ENCODE measurements around the gene DBF4B.

DBF4B gene, protein sequence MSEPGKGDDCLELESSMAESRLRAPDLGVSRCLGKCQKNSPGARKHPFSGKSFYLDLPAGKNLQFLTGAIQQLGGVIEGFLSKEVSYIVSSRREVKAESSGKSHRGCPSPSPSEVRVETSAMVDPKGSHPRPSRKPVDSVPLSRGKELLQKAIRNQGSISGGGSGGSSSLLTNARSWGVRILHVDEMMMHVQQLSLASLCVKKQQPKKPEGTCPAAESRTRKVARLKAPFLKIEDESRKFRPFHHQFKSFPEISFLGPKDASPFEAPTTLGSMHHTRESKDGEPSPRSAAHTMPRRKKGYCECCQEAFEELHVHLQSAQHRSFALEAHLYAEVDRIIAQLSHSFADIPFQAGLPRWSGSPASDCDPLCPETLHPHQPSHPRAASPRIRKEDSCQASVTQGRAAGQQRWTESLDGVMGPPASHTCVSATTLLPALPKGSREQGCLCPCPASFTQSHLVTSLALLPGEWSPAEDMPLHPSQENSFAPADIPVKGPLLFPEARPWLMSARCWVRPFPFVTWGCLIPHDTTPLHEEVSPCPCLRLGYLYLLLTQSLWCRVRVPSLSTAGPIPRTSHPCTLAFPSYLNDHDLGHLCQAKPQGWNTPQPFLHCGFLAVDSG

DNA sequence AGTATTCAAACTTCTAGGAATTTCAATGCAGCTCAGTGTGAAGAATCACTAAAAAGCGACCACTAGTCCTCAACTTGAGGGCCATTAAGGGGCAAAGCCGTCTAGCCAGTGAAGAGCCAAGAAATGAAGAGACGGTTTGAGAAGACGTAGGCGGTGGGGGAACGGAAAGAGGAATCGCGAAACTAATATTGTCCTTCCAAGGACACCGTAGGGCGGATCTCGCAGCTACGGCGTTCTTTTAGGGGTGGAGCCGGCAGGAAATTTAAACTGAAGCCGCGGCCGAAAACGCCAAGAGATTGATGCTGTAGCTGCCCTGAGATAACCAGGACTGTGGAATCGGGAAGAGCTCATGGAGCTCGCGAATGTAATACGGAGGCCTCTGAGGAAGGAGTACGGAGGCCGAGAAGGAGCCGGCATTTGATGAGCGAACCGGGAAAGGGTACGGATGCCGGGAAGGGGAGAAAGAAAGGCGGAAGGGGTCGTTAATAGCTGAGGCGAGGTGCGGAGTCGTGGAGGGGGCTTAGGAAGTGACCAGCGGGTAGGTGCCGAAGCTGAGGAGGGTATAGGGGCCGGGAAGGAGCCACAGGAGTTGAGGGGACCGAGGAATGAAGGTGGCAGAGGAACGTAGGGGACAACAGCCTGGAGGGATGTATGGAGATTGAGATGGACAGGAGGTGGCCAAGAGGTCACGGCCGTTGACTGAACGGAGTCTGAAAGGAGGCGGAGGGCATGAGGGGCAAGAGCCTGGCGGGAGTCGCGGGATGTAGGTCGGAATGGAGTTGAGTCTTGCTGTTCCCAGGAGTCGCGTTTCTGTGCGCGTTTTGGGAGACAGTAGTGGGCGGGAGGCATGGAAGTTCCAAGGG is at the start of gene DBF4B:
DBF4B (plus strand) TSS at position 265 of the 863 bp plus-strand sequence; CDS start at position 421, 156 bp downstream.
- peak within 1 kb of the TSS; percentile 96 for H3K4me3 ChIP-seq (ENCODE audit: control insufficient read depth, low read depth, low read length)
- TF ChIP-seq, protein P1, sequence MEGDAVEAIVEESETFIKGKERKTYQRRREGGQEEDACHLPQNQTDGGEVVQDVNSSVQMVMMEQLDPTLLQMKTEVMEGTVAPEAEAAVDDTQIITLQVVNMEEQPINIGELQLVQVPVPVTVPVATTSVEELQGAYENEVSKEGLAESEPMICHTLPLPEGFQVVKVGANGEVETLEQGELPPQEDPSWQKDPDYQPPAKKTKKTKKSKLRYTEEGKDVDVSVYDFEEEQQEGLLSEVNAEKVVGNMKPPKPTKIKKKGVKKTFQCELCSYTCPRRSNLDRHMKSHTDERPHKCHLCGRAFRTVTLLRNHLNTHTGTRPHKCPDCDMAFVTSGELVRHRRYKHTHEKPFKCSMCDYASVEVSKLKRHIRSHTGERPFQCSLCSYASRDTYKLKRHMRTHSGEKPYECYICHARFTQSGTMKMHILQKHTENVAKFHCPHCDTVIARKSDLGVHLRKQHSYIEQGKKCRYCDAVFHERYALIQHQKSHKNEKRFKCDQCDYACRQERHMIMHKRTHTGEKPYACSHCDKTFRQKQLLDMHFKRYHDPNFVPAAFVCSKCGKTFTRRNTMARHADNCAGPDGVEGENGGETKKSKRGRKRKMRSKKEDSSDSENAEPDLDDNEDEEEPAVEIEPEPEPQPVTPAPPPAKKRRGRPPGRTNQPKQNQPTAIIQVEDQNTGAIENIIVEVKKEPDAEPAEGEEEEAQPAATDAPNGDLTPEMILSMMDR (conservative IDR thresholded peaks at IDR 0.05; ENCODE audit: control insufficient read depth, insufficient read depth, low read depth, low read length) = no peak
- peak; percentile 92 for DNase-seq (ENCODE audit: low read depth)

DNA sequence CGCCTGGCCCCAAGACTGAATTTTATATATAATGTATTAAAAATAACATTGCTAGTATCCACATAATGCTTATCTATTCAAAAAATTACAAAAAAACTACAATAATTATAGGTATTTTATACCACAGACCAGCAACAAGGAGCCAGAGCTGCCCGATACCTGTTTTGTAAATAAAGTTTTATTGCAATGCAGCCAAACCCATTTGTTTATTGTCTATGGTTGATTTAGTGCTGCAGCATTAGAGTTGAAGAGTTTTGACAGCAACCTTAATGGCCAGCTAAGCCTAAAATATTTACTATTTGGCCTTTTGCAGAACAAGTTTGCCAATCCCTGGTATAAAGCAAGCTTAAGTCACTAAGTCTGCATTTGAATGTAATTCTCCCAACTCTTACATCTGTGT is 46.6 kb upstream of the DBF4B start:
- TF ChIP-seq, protein P1 (conservative IDR thresholded peaks at IDR 0.05; ENCODE audit: control insufficient read depth, insufficient read depth, low read depth, low read length) = no peak
- no peak overlapping the region for H3K4me3 ChIP-seq (ENCODE audit: control insufficient read depth, low read depth, low read length)
- DNase-seq (ENCODE audit: low read depth) = no peak

DNA sequence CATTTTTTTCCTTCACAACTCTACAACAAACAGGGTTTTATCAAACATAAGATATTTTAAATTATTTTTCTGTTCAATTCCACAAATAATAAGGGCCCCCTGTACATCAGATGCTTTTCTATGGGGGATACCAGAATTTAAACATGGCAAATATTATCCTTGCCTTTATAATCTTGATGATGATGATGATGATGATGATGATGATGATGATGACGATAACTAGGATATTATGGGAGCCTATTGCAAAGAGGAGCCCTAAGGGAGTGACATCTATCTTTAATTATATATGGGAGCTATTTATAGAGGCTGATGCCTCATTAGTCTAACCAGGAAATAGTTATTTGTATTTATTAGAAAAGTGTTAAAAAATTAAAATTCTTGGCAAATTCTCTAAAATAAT is 45.4 kb upstream of the DBF4B start:
- TF ChIP-seq, protein P1 (conservative IDR thresholded peaks at IDR 0.05; ENCODE audit: control insufficient read depth, insufficient read depth, low read depth, low read length) = no peak
- no peak for DNase-seq (ENCODE audit: low read depth)
- no peak overlapping the region for H3K4me3 ChIP-seq (ENCODE audit: control insufficient read depth, low read depth, low read length)

DNA sequence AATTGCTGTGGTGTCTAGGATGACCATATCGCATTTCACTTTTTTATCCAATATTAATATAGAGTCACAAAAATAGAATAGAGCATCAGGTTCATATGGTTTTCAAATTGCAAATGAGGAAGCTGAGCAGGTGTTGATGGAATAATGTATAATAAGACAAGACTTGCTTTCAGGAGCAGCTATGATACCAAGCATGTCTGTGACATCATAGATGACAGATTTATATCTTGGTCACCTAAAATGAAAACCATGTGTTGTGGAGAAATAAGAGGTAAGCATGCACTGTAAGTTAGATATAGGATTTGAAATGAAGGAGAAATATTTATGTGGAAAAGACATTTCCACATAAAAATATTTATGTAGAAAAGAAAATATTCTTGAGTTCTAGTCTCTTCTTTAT is 43.6 kb upstream of the DBF4B start:
- DNase-seq (ENCODE audit: low read depth) = no peak
- TF ChIP-seq, protein P1 (conservative IDR thresholded peaks at IDR 0.05; ENCODE audit: control insufficient read depth, insufficient read depth, low read depth, low read length) = no peak
- H3K4me3 ChIP-seq (ENCODE audit: control insufficient read depth, low read depth, low read length) = no peak overlapping the region

DNA sequence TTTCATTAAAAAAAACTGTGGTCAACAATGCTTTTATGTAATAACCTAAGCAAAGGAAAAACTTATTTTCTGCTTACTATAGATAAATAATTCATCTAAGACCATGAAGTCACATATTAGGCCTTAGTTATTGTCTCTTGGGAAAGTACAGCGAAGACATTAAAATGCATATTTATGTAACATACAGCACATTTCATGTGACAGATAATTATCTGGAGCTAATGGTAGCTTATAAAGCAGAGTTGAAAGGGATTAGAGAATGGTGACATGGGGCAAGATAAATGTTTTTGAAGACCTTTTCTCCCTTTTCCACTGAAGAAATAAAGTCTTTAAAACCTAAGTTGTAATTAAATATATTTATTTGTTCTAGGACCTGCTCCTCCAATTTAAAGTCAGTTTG is 42.5 kb upstream of the DBF4B start:
- no peak overlapping the region for H3K4me3 ChIP-seq (ENCODE audit: control insufficient read depth, low read depth, low read length)
- no peak for DNase-seq (ENCODE audit: low read depth)
- TF ChIP-seq, protein P1 (conservative IDR thresholded peaks at IDR 0.05; ENCODE audit: control insufficient read depth, insufficient read depth, low read depth, low read length) = no peak

DNA sequence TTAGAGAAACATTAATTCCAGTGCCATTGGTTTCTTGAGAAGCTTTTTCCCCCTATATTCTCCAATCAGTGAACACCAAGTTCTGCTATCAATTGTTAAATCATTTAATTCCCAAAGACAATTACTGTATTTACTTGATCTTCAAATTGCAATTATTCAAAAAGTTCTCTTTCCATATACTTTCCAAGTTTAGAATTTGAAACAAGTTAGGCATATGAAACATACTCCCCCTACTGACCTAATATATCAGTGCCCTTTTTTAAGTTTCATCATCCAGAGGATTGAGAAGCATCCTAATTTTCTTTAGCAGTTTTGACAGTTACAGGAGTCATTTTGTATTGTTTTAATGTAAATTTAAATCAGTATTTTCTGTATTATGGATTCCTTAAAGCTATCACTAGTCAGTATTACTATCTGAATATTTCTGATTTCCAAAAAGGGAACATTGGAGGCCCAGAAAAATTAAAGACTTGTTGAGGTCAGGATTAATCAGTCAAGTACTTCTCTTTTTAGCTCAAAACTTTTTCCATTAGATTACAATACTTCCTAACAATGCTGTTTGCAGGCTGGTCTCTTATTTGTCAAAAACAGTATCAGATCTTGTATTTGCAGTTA is 35.9 kb upstream of the DBF4B start:
- no peak overlapping the region for H3K4me3 ChIP-seq (ENCODE audit: control insufficient read depth, low read depth, low read length)
- peak; percentile 31 for DNase-seq (ENCODE audit: low read depth)
- TF ChIP-seq, protein P1 (conservative IDR thresholded peaks at IDR 0.05; ENCODE audit: control insufficient read depth, insufficient read depth, low read depth, low read length) = peak; percentile 76

All from fibroblast of mammary gland (primary cell).